Right lung (tissue), 5 donors: ENCODE measurements around the gene CPED1. TPM values are rescaled to one million over a fixed set of nuclear protein-coding genes. Genes with fewer than 3 reads are reported as not detected.
"Not testable (repeated sequence)": the region's sequence is repeated elsewhere in the genome, so short reads cannot be mapped to it uniquely, and the experiment has no call there.

Experiments used
- DNase-seq, 2 donors: peaks; one replicate each; pipeline ENCODE4 v3.0.0-alpha.2; 2013
- polyA plus RNA-seq, 5 donors: library from polyadenylated mRNA; unstranded; fragments of 120-200 nt; gene quantifications; one replicate each; pipeline versions ENCODE4 v1.2.1 to v1.2.3, GENCODE V29; 2013; ENCODE audit warnings: inconsistent platforms in 1 of 5, low replicate concordance in 1 of 5; ENCODE audit not compliant: insufficient read length in 5 of 5, insufficient read depth in 1 of 5

The CPED1 gene
- polyA plus RNA-seq, 5 donors: 11.1 to 34.2 (median 25.8) TPM

DNA sequence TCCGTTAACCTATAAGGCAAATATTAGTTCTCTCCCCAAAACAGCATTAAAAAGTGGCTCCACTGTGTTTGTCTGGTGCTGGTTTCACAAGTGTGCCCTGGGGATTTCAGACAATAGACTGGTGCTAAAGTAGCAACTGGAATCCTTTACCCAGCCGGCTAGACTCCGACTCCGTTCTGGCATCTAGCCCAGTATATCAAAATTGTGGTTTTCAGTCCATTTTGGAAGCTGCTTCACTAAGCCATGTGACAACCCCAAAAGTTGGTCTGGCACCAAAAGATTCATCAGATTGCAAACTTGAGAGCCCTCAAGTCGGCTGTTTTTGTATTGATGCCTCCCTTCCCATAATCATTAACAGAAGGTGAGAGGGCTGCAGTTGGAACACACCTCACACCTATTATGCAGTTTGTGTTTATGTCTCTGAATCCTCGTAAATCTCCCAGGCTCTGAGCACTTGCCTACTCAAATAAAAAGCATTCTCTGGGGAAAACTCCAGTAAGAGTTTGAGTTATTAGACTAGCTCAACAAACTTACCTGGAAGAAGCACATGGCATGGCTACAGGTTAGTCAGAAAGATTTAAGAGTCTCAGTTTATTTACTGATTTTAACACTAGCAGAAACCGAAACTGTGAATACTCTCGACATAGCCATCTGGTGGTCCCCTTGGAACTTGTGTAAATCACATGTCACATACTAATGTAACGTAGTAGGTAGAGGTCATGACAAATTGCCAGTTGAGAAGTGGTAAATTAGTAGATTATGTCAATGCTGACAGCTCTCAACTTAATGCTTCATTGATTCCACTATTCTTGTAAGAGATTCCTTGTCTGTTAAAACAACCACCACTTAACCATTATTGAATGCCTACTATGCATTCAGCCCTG, 325.5 kb downstream of the CPED1 start:
- DNase-seq: no peak

DNA sequence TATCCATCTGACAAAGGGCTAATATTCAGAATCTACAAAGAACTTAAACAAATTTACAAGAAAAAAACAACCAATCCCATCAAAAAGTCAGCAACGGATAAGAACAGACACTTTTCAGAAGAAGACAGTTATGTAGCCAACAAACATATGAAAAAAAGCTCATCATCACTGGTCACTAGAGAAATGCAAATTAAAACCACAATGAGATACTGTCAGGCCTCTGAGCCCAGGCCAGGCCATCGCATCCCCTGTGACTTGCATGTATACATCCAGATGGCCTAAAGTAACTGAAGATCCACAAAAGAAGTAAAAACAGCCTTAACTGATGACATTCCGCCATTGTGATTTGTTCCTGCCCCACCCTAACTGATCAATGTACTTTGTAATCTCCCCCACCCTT, 326.7 kb downstream of the CPED1 start:
- DNase-seq: not testable (repeated sequence)

DNA sequence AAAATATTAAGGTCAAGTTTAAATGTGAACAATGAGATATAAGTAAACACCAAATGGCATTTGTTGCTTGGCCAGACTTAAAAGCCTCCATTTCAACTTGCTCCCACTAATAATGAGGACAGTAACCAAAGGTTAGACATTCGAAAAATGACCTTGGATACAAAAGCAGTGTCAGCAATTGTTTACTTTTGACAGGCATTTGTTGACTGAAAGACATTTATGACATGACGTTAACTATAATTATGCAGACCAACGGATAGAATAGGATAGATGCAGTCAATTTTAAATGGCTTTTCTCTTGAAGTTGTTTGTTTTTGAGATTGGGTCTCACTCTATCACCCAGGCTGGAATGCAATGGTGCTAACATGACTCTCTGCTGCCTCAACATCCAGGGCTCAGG, 333.9 kb downstream of the CPED1 start:
- DNase-seq: no peak

DNA sequence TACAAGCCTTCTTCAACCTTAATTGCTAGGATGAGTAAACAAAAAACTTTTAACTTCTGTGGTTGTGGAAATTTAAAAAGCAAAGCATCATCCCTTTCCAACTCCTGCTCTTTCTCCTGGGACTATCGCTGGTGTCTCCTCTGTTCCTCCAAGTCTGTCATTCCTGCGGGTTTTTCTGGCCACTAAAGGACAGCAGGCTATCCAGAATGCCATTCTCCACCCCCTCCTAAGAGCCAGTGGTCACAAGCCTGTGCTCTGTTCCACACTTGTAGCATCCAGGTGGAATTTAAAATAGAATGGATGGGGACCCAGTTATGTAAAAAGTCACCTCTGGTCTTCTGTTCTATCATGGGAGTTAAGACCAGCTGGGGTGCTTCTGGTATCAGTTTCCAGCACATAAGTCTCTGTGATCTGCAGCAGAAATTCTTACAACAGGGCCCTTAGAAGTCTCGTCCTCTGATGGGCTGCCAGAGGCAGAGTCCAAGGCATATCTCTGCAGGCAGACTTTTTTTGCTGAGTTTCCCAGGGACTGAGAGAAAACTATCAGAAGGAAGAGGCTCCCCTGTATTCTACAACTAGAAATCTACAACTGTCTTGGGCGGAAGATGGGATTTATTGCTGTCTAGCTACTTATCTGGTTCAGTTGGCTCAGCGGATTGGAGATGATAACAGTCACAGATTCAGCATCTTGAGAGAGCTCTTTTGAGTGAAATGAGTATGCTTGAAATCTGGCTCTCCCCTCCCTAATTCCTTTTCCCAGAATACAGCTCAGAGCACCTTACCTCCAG, 335.2 kb downstream of the CPED1 start:
- peak; percentile 32 to 38 for DNase-seq

DNA sequence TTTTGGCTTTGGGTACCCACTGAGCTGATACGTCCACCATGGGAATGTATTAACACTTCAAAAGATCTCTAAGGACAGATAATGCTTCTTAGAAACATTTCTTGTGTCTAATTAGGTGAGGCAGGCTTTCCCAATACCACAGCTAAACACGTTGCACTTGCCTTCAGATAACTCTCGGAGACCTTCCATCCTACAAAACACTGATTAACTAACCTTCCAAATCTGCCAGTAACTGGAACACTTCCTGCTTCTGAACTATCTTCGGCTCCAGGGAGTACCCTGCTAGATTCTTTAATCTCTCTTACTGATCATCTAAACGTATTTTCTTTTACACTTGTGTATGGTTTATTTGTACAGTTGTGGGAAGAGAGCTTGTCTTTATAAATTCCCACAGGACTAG, 339.2 kb downstream of the CPED1 start:
- DNase-seq: no peak

DNA sequence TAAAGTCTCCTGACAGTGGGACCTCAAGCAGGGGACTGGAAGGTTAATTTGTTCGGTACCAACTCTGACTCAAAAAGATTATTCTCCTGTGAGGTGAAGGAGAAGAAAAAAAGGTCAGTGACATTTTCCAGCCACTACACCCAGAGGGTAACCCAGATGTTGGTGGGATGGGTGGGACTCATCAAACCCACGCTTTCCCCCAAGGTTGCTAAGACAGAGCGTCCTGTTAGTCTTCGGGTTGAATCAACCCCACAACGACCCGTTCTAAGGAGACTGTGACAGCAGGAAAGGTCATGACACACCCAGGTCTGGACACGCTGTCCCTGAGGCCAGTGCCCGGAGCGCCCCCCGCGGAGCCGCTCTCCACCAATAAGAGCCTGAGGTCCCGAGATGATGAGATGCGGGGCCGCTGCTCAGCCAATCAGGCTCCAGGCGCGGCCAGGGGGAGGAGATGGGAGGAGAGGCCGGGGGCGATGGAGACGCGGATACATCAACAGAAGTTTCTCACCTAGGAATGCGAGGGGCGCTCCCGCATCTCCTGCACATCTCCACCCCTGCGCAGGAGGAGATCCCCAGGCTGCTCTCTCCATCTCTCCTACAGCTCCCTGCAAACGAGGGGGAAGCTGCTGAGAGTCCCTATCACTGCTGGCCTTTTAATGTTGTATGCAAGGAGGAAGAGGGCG, 340.1 kb downstream of the CPED1 start, which contains the start of gene WNT16:
Gene WNT16, plus strand, starts transcription at position 493 of the 683 bp plus-strand sequence. CDS start 293 bp downstream, outside the sequence.
- no peak for DNase-seq

GRCh38 chr7:121329191-121330052, 340.9 kb downstream of the CPED1 start:
- DNase-seq: no peak

DNA sequence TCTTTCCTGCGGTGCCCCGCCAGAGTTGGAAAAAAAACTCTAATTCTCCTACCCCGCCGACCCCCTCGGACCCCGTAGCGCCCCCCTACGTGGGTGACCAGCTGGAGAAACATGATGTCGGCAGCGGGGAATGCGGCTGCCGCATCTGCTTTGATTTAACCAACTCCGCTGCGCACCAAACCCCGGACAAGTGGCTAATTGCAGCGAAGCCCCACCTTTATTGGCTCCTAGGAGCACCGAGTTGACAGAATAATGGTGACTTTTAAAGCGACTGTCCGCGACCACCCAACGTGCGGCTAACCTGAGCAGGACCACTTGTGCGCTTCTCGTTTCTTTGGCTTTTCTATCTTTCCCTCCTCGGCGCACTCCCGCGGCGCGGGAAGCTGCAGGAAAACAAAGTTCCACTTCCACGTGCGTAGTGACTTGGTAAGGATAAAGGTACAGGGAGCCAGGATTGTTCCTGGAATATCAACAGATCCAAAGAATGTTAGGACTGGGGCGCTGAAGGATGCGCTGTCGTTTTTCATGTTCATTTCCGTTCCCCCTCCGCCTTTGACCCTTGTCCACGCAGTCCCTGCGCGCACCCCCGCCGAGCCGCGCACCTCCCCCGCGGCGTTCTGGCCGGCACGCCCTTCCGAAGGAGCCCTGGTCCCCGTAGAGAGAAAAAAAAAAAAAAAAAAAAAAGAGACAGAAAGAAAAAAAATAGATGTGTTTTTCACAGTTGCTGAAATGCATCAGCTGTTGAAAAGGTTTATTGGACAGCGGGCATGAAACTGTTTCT, 341.7 kb downstream of the CPED1 start:
- DNase-seq: no peak

DNA sequence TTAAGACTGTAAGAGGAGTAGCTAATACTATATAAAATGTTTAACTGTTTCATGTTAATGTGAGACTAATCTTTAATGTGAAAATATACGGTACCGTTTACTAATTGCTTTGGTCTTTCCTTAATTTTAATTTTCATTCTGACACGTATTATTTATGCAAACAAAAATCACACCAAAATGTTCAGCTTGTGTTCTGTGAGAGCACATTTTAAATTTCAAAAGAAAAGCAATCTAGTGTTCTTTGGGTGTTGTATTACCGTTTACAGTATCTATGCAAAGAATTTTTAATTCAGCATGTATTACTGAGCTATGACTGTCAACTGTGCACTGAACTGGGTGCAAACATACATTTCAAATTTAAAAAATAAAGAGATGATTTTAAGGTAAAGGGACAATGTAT, 342.5 kb downstream of the CPED1 start:
- DNase-seq: no peak

GRCh38 chr7:121331574-121331973, 343.1 kb downstream of the CPED1 start:
- DNase-seq: no peak

DNA sequence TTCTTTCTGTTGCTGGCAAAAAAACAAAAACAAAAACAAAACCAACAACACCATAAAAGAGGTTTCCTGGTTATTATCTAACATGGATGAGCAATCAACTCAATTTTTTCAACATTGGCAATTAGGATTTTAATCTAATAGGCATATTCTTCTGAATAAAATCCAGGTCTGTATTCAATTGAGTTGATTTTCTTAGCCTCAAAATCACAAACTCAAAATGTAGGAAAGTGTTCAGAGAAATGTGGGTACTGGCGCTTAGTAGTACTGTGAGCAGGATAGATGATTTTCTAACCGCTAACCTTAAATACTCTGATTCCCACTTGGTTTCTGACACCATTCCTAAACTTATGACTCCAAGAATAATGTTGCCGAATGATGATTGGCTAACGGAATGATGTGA, 345.9 kb downstream of the CPED1 start:
- DNase-seq: no peak

- no peak for DNase-seq
These were observed 346.6 kb downstream of the CPED1 start for GRCh38 chr7:121334875-121335648.

DNA sequence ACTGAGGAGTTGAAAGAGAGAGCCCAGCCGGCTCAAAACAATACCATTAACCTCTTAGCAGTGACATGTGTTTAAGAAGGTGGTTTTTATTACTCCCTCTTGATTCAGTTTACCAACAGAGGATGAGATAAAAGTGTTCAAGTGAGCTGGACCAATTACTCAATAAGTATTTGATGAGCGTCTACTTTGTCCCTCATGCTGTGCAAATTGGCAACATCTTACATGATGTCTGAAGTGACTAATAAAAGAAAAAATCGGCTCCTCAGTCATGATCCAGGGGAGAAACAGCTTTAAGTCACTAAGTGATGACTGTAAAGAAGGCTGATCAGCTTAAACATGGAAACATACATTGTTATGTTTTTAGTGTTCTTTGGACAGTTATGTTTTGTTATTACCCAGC, 348.1 kb downstream of the CPED1 start:
- DNase-seq: no peak

DNA sequence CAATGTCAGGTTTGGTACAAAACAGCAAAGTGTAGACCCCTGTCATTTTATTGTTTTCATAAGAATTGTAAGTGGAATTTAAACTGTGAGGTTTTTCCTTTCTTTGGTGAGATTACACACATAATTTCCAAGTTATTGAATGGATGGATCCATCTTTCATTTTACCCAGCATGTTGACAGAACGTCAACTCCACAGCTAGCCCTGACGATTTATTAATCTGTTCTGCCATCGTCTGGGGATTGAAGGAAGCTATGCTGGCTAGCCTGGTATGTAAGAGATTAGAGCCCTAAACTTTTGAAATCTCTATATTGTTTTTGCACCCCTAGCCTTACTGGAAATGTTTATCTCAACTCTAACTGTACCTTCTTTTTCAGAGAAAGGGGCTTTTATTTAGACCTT, 348.9 kb downstream of the CPED1 start:
- no peak for DNase-seq

DNA sequence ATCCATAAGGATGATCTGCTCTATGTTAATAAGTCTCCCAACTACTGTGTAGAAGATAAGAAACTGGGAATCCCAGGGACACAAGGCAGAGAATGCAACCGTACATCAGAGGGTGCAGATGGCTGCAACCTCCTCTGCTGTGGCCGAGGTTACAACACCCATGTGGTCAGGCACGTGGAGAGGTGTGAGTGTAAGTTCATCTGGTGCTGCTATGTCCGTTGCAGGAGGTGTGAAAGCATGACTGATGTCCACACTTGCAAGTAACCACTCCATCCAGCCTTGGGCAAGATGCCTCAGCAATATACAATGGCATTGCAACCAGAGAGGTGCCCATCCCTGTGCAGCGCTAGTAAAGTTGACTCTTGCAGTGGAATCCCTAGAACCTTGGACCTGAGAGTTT, 350.6 kb downstream of the CPED1 start:
- DNase-seq: no peak

- DNase-seq: no peak
These were observed 353.4 kb downstream of the CPED1 start for GRCh38 chr7:121341933-121342332.

DNA sequence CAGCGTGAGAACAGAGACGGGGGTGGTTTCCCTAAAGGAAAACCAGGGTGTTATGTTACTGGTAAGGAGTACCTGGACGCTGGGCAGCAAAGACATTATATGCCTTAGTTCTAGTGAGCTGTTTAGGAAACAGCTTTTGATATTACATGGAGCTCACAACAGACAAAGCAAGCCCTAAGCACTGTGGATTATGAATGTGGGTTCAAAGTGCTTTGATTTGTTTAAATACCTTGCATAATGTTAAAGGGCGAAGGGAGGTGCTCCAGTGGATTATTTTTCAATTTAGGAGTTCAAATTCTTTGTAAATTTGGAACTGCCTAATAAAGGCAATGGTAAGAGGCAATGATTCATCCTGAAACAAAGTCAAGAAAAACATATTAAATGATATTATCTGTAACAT, 354.1 kb downstream of the CPED1 start:
- DNase-seq: no peak

- DNase-seq: no peak
These were observed 354.8 kb downstream of the CPED1 start for GRCh38 chr7:121343302-121343701.

- no peak for DNase-seq
These were observed 355.6 kb downstream of the CPED1 start for GRCh38 chr7:121344093-121344492.

DNA sequence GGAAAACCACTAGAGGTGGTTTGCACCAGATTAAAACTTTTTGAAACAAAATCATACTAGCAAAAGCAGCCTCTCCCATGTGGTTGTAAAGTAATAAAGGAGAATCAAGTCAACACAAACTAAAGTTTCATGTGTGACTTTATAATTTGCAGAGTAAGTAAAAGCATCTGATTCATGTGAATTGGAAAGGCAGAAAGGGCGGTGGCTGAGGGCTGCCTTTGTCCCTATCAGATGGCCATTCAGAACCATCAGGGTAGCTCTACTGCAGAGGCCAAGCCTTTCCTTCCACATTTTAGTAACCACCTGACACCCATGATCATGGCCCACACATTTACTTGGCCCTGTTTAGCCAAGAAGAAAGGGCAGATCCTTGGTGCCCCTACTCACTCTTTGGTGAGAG, 356.0 kb downstream of the CPED1 start:
- no peak for DNase-seq
